HepG2 (cell line): ENCODE data around the gene SNED1. TPM values are rescaled to one million over a fixed set of nuclear protein-coding genes. Genes with fewer than 3 reads are reported as not detected.

ENCODE experiments used
- ADNP ChIP-seq: sonication (generic); formaldehyde crosslinking; IDR thresholded peaks from 2 replicates; pipeline ENCODE4 v1.4.0; 2020; ENCODE audit warnings: missing genetic modification reagents
- AGO2 ChIP-seq: fragments of 200-400 bp; formaldehyde crosslinking; optimal IDR thresholded peaks from 2 replicates; pipeline ENCODE3; 2017; ENCODE audit warnings: mild to moderate bottlenecking, low read depth, low read length, moderate library complexity
- DZIP1 ChIP-seq: sonication (generic); formaldehyde crosslinking; IDR thresholded peaks from 2 replicates; pipeline ENCODE4 v1.5.0; 2020; ENCODE audit warnings: mild to moderate bottlenecking, missing genetic modification reagents
- ETV6 ChIP-seq: sonication (generic); formaldehyde crosslinking; conservative IDR thresholded peaks from 2 replicates; pipeline ENCODE4 v1.4.0; 2020; ENCODE audit warnings: missing genetic modification reagents
- GLMP ChIP-seq: sonication (generic); formaldehyde crosslinking; IDR thresholded peaks from 2 replicates; pipeline ENCODE4 v1.9.0; 2021; ENCODE audit warnings: missing genetic modification reagents, mild to moderate bottlenecking, borderline replicate concordance
- JUNB ChIP-seq: sonication (generic); formaldehyde crosslinking; IDR thresholded peaks from 2 replicates; pipeline ENCODE4 v1.8.0; 2022; ENCODE audit warnings: missing genetic modification reagents, mild to moderate bottlenecking, borderline replicate concordance
- KDM4B ChIP-seq: sonication (generic); formaldehyde crosslinking; IDR thresholded peaks from 2 replicates; pipeline ENCODE4 v1.4.0; 2020; ENCODE audit warnings: missing genetic modification reagents
- NR0B2 ChIP-seq: sonication (generic); formaldehyde crosslinking; IDR thresholded peaks from 2 replicates; pipeline ENCODE4 v1.4.0; 2020; ENCODE audit warnings: mild to moderate bottlenecking, missing genetic modification reagents
- POLR2A ChIP-seq, 2 experiments: IDR thresholded peaks; 2 replicates each; pipeline ENCODE4 v1.6.1; 2011; ENCODE audit warnings: low read depth in 2 of 2, low read length in 2 of 2, mild to moderate bottlenecking in 1 of 2, moderate library complexity in 1 of 2; ENCODE audit not compliant: insufficient read depth in 1 of 2
- RARA ChIP-seq: IDR thresholded peaks from 2 replicates; pipeline ENCODE4 v1.6.1; 2016; ENCODE audit warnings: missing genetic modification reagents, missing compliant biosample characterization
- SNAPC4 ChIP-seq: sonication (generic); formaldehyde crosslinking; IDR thresholded peaks from 2 replicates; pipeline ENCODE4 v1.4.0; 2020; ENCODE audit warnings: mild to moderate bottlenecking, missing genetic modification reagents
- SP5 ChIP-seq: IDR thresholded peaks from 2 replicates; pipeline ENCODE4 v1.6.1; 2016; ENCODE audit warnings: low read depth, borderline replicate concordance
- ZBTB8A ChIP-seq: sonication (generic); formaldehyde crosslinking; IDR thresholded peaks from 2 replicates; pipeline ENCODE4 v1.4.0; 2020; ENCODE audit warnings: mild to moderate bottlenecking, low read depth, missing genetic modification reagents, borderline replicate concordance
- ZNF124 ChIP-seq: sonication (generic); formaldehyde crosslinking; IDR thresholded peaks from 2 replicates; pipeline ENCODE4 v1.4.0; 2020; ENCODE audit warnings: missing genetic modification reagents
- ZNF224 ChIP-seq: sonication (generic); formaldehyde crosslinking; IDR thresholded peaks from 2 replicates; pipeline ENCODE4 v1.5.0; 2020; ENCODE audit warnings: mild to moderate bottlenecking, missing genetic modification reagents
- ZNF331 ChIP-seq: sonication (generic); formaldehyde crosslinking; IDR thresholded peaks from 2 replicates; pipeline ENCODE4 v1.4.0; 2020; ENCODE audit warnings: missing genetic modification reagents
- ZNF337 ChIP-seq: sonication (generic); formaldehyde crosslinking; IDR thresholded peaks from 2 replicates; pipeline ENCODE4 v1.5.1; 2020; ENCODE audit warnings: missing genetic modification reagents, low read depth, mild to moderate bottlenecking, borderline replicate concordance
- ZNF350 ChIP-seq: sonication (generic); formaldehyde crosslinking; IDR thresholded peaks from 2 replicates; pipeline ENCODE4 v1.4.0; 2020; ENCODE audit warnings: mild to moderate bottlenecking, low read depth, missing genetic modification reagents, borderline replicate concordance
- ZNF678 ChIP-seq: sonication (generic); formaldehyde crosslinking; IDR thresholded peaks from 2 replicates; pipeline ENCODE4 v1.4.0; 2020; ENCODE audit warnings: mild to moderate bottlenecking, missing genetic modification reagents
- ZSCAN20 ChIP-seq: sonication (generic); formaldehyde crosslinking; IDR thresholded peaks from 2 replicates; pipeline ENCODE4 v1.4.0; 2020; ENCODE audit warnings: missing genetic modification reagents, mild to moderate bottlenecking, borderline replicate concordance
- polyA plus RNA-seq, 8 experiments: library from polyadenylated mRNA; depleted of rRNA in 3 of 8; stranded (reverse) in 7 of 8; unstranded in 1 of 8; fragments of >200 nt; fragmentation: Illumina TruSeq in 4 of 8; extraction: Trizol in 4 of 8; gene quantifications; 2 replicates each; pipeline versions ENCODE4 v1.2.1 to v1.2.3, GENCODE V29; 2011 to 2016; ENCODE audit warnings: low read depth in 4 of 8, missing spikeins in 1 of 8, mixed read lengths in 1 of 8; ENCODE audit not compliant: insufficient read depth in 1 of 8
- total RNA-seq, 5 experiments: library from RNA; depleted of rRNA; stranded (reverse); fragments of >200 nt; fragmentation: Illumina TruSeq; extraction: Trizol; gene quantifications; 2 replicates each; pipeline ENCODE4 v1.2.3, GENCODE V29; 2016; ENCODE audit warnings: low read depth in 1 of 5

SNED1 gene
- total and polyA plus RNA-seq, 2 of the 13 experiments (the other 11 are each of a cell fraction or from before 2014, with no cell fraction given), result 0.15 to 0.65 TPM

GRCh38 chr2:240966906-240967680, 31.3 kb upstream of the SNED1 start (continued):
- TF ChIP-seq SNAPC4 (no peak), RARA (no peak), ZSCAN20 (CRISPR knock-in tag) (no peak), SP5 (CRISPR knock-in tag) (peak; percentile 77; the same call in 1 of the 2 replicates), ZBTB8A (CRISPR knock-in tag) (no peak), ZNF678 (CRISPR knock-in tag) (no peak), AGO2 (peak; percentile 25), ADNP (CRISPR knock-in tag) (no peak), KDM4B (CRISPR knock-in tag) (no peak), ZNF331 (no peak), NR0B2 (CRISPR knock-in tag) (no peak), ETV6 (CRISPR knock-in tag) (no peak), POLR2A (IDR thresholded peaks at IDR 0.05; ENCODE audit: insufficient read depth in 1 of 2, low read depth in 2 of 2, low read length in 2 of 2) (no peak), JUNB (CRISPR knock-in tag) (no peak), ZNF337 (CRISPR knock-in tag) (0 out of 2 replicates have a peak, but pooled peaks have one; percentile 29), GLMP (CRISPR knock-in tag) (no peak), ZNF224 (no peak), ZNF350 (CRISPR knock-in tag) (no peak), ZNF124 (CRISPR knock-in tag) (no peak), DZIP1 (CRISPR knock-in tag) (no peak)
